ENCODE data around the gene UPK3A. TPM values are rescaled to one million over a fixed set of nuclear protein-coding genes. Genes with fewer than 3 reads are reported as not detected.

The UPK3A gene
- total and polyA plus RNA-seq, 2 of the 13 experiments (the other 11 are each of a cell fraction or from before 2014, with no cell fraction given): 10.5 to 13.8 TPM

- intact Hi-C loops (cut with micrococcal nuclease; ENCODE audit: unreplicated experiment): no loop called here
- ATAC-seq (peak; percentile 61), FAIRE-seq (no peak), DNase-seq (ENCODE audit: low spot score) (no peak)
- H3K9ac ChIP-seq (ENCODE audit: insufficient read depth, low read depth, low read length): no peak overlapping the region
- peaks cover 17% of the 10 kb centered on the region for H4K20me1 ChIP-seq (ENCODE audit: insufficient read depth, low read length)
- peaks cover 80% of the 10 kb centered on the region for H3K4me1 ChIP-seq (ENCODE audit: insufficient read depth, low read length)
- BruUV-seq (replicated peaks): no TSS peak
- no peaks in the 10 kb centered on the region for H3K27me3 ChIP-seq (ENCODE audit: control insufficient read depth in 1 of 2, insufficient read depth in 2 of 2, low read length in 2 of 2)
- no peaks in the 10 kb centered on the region for H3K9me3 ChIP-seq (ENCODE audit: low read length)
- ChIA-PET POLR2A (interaction anchor here (1.0 to 1.7 kb wide), 3 partner anchors 44 to 48 kb away, joined by 3 to 9 read pairs (median 3); no protein-coding TSS in a partner anchor), CTCF (ENCODE audit: low intra/inter-chr PET ratio, low total read pairs) (no interaction called here)
- H3K27ac ChIP-seq (ENCODE audit: extremely low read length, insufficient read depth, low read length): no peak overlapping the region
- in situ Hi-C loops (cut with HindIII; ENCODE audit: extremely low pct_ligation_motif_present, low pct_unique_long_range_greater_than_20kb): no loop called here
- H3K4me2 ChIP-seq (ENCODE audit: low read depth, low read length): no peak overlapping the region
- H3K79me2 ChIP-seq (ENCODE audit: insufficient read depth, low read length): peaks cover 97% of the 10 kb centered on the region
- H2AFZ ChIP-seq (ENCODE audit: low read length): no peak overlapping the region
- 88% methylated on average over 19 of the region's 19 CpGs for WGBS (ENCODE audit: low lambda C conversion rate)
- H3K36me3 ChIP-seq (replicated peaks in 1 of 2; ENCODE audit: control insufficient read depth in 1 of 2, insufficient read depth in 2 of 2, low read length in 2 of 2): peaks cover 9 to 18% of the 10 kb centered on the region in 2 experiments; a peak in 3 of 5 replicates
- no peak overlapping the region for H3K4me3 ChIP-seq (replicated peaks in 1 of 3; ENCODE audit: insufficient read depth in 1 of 3, low read depth in 2 of 3, low read length in 3 of 3)
- no peak for TF ChIP-seq ZNF792 (CRISPR knock-in tag; IDR thresholded peaks at IDR 0.05)
- TF ChIP-seq ZNF687 (CRISPR knock-in tag; IDR thresholded peaks at IDR 0.05): peak; percentile 28; the same call in 1 of the 2 replicates
- TF ChIP-seq ZNF513 (CRISPR knock-in tag; conservative IDR thresholded peaks at IDR 0.05): no peak
- TF ChIP-seq TOPORS (CRISPR knock-in tag; IDR thresholded peaks at IDR 0.05): no peak
- TF ChIP-seq PAF1 (CRISPR knock-in tag; IDR thresholded peaks at IDR 0.05): no peak
- no peak for TF ChIP-seq SP4 (CRISPR knock-in tag; IDR thresholded peaks at IDR 0.05)
- TF ChIP-seq ZZZ3 (CRISPR knock-in tag; IDR thresholded peaks at IDR 0.05; ENCODE audit: borderline replicate concordance): no peak
- TF ChIP-seq TBL1XR1 (IDR thresholded peaks at IDR 0.05; ENCODE audit: borderline replicate concordance, low read length, partially characterized antibody): no peak
- TF ChIP-seq ZNF878 (CRISPR knock-in tag; IDR thresholded peaks at IDR 0.05): no peak
- 0 out of 2 replicates have a peak, but pooled peaks have one; percentile 31 for TF ChIP-seq ZBTB38 (CRISPR knock-in tag; IDR thresholded peaks at IDR 0.05)
- TF ChIP-seq HCFC1 (IDR thresholded peaks at IDR 0.05; ENCODE audit: low read depth, low read length): no peak
- TF ChIP-seq ZBTB43 (CRISPR knock-in tag; conservative IDR thresholded peaks at IDR 0.05): no peak
- TF ChIP-seq ZNF232 (CRISPR knock-in tag; IDR thresholded peaks at IDR 0.05; ENCODE audit: borderline replicate concordance): no peak
- TF ChIP-seq SAP130 (CRISPR knock-in tag; IDR thresholded peaks at IDR 0.05; ENCODE audit: low read depth): no peak
- 0 out of 2 replicates have a peak, but pooled peaks have one; percentile 22 for TF ChIP-seq ZKSCAN5 (CRISPR knock-in tag; IDR thresholded peaks at IDR 0.05)
- TF ChIP-seq ZFP91 (CRISPR knock-in tag; IDR thresholded peaks at IDR 0.05; ENCODE audit: borderline replicate concordance): 0 out of 2 replicates have a peak, but pooled peaks have one; percentile 21
- peak; percentile 17; the same call in 1 of the 2 replicates for TF ChIP-seq STAG1 (CRISPR knock-in tag; IDR thresholded peaks at IDR 0.05)
These were observed 32.9 kb downstream of the UPK3A start for GRCh38 chr22:45317551-45318167.
